HPDE6-E6E7 (cell line): Measurements from ENCODE around the gene METRN.

Source experiments
- DNase-seq: peaks from one replicate; pipeline ENCODE4 v3.0.0; 2011; ENCODE audit warnings: missing footprints; ENCODE audit errors: extremely low spot score

The METRN gene

GRCh38 chr16:677316-678190 is 37.4 kb upstream of the METRN start:
- DNase-seq = no peak

- DNase-seq = no peak
These were observed 36.6 kb upstream of the METRN start for GRCh38 chr16:678209-678857.

- DNase-seq = no peak
These were observed 35.8 kb upstream of the METRN start for GRCh38 chr16:678858-679813.

GRCh38 chr16:679814-680624 is 34.9 kb upstream of the METRN start, which contains the start of gene STUB1:
Gene STUB1 (plus strand): TSS chr16:680410. CDS start chr16:680526, 116 bp downstream.
- peak; percentile 76 for DNase-seq

GRCh38 chr16:680625-680945 is 34.3 kb upstream of the METRN start:
- no peak for DNase-seq

GRCh38 chr16:680967-681745 is 33.8 kb upstream of the METRN start:
- DNase-seq = no peak

GRCh38 chr16:681746-682427 is 33.0 kb upstream of the METRN start:
- DNase-seq = no peak

- no peak for DNase-seq
These were observed 32.2 kb upstream of the METRN start for GRCh38 chr16:682493-683395.

GRCh38 chr16:683396-684070 is 31.4 kb upstream of the METRN start:
- no peak for DNase-seq

- peak; percentile 92 for DNase-seq
These were observed 30.7 kb upstream of the METRN start, which contains the start of gene JMJD8 for GRCh38 chr16:684071-684794. Gene JMJD8 (minus strand): TSS chr16:684334. CDS start chr16:684319, 15 bp downstream.

GRCh38 chr16:684961-685696 is 29.8 kb upstream of the METRN start:
- DNase-seq = no peak

- no peak for DNase-seq
These were observed 29.0 kb upstream of the METRN start for GRCh38 chr16:685967-686366.

- DNase-seq = no peak
These were observed 28.3 kb upstream of the METRN start for GRCh38 chr16:686459-687260.

GRCh38 chr16:687499-687898 is 27.4 kb upstream of the METRN start:
- no peak for DNase-seq

GRCh38 chr16:689175-689897 is 25.6 kb upstream of the METRN start:
- DNase-seq = no peak
